Brain microvascular endothelial cell (primary cell): Measurements from ENCODE around the gene ZNF330.
"Not testable (repeated sequence)": the region's sequence is repeated elsewhere in the genome, so short reads cannot be mapped to it uniquely, and the experiment has no call there.

Experiments
- DNase-seq: peaks from one replicate; pipeline ENCODE4 v3.0.0-alpha.2; 2020
- H3K27ac ChIP-seq: fragments of 250-450 bp; sonication (Bioruptor Pico); 2 replicates; pipeline ENCODE4 v1.5.1; 2020; ENCODE audit warnings: mild to moderate bottlenecking, moderate library complexity
- H3K27me3 ChIP-seq: fragments of 250-450 bp; sonication (Bioruptor Pico); replicated peaks from 2 replicates; pipeline ENCODE4 v1.5.1; 2020; ENCODE audit warnings: mild to moderate bottlenecking
- H3K36me3 ChIP-seq: fragments of 250-450 bp; sonication (Bioruptor Pico); replicated peaks from 2 replicates; pipeline ENCODE4 v1.5.1; 2020; ENCODE audit warnings: mild to moderate bottlenecking
- H3K4me3 ChIP-seq: 2 replicates; pipeline ENCODE4 v1.5.1; 2011; ENCODE audit warnings: low read depth, mild to moderate bottlenecking, control low read depth, low read length, moderate library complexity
- in situ Hi-C: cut with HindIII; loops from 2 replicates; pipeline ENCODE4 v1.10.0; 2017; ENCODE audit warnings: low sequenced_read_pairs, low pct_ligation_motif_present
- TF ChIP-seq, protein P1 (sequence below): IDR thresholded peaks from 2 replicates; pipeline ENCODE4 v1.5.1; 2011; ENCODE audit warnings: low read depth, mild to moderate bottlenecking, moderate library complexity, low read length, control low read depth, inconsistent platforms; ENCODE audit errors: missing control alignments

Gene ZNF330

DNA sequence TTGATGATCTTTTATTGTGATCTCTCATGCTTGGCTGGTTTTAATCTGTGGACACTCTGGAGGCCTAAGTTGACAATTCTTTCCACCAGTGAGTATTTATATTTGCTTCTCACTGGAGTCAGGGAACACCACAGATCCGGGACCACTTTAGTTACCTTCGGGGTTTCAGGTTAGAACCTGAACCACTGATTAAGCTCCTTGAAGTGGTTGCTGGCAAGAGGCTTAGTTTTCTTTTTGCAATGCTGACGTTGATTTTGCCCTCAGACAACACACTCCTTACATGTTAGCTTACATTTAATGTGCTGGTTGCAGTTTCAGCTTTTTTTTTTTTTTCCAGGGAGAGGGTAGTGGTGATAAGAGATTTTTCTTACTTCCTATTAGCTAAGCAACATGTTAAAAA lies 10.5 kb upstream of the ZNF330 start:
- TF ChIP-seq, protein P1, sequence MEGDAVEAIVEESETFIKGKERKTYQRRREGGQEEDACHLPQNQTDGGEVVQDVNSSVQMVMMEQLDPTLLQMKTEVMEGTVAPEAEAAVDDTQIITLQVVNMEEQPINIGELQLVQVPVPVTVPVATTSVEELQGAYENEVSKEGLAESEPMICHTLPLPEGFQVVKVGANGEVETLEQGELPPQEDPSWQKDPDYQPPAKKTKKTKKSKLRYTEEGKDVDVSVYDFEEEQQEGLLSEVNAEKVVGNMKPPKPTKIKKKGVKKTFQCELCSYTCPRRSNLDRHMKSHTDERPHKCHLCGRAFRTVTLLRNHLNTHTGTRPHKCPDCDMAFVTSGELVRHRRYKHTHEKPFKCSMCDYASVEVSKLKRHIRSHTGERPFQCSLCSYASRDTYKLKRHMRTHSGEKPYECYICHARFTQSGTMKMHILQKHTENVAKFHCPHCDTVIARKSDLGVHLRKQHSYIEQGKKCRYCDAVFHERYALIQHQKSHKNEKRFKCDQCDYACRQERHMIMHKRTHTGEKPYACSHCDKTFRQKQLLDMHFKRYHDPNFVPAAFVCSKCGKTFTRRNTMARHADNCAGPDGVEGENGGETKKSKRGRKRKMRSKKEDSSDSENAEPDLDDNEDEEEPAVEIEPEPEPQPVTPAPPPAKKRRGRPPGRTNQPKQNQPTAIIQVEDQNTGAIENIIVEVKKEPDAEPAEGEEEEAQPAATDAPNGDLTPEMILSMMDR: no peak
- in situ Hi-C loops: no loop called here
- no peak for DNase-seq

DNA sequence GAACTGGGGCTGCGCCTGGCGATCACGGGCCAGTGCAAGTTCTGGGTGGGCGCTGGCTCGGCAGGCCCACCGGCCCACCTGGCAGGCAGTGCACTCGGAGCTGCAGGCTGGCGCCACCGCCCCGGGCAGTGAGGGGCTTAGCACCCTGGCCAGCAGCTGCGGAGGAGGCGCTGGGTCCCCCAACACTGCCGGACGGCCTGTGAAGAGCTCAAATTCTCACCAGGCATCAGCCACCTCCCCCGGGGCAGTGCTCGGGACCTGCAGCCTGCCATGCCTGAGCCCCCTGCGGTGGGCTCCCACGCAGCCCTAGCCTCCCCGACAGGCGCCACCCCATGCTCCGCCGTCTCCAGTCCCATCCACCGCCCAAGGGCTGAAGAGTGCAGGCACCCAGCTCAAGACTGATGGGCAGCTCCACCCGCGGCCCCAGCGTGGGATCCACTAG lies 7.1 kb upstream of the ZNF330 start:
- no peak overlapping the region for H3K4me3 ChIP-seq
- no peak for DNase-seq
- H3K36me3 ChIP-seq: no peaks in the 10 kb centered on the region
- H3K27ac ChIP-seq: no peak overlapping the region
- in situ Hi-C loops: no loop called here
- H3K27me3 ChIP-seq: no peaks in the 10 kb centered on the region
- TF ChIP-seq, protein P1: no peak

More for the DNA sequence above, 10.5 kb upstream of the ZNF330 start:
- no peak overlapping the region for H3K27ac ChIP-seq
- no peaks in the 10 kb centered on the region for H3K27me3 ChIP-seq
- H3K4me3 ChIP-seq: no peak overlapping the region
- no peaks in the 10 kb centered on the region for H3K36me3 ChIP-seq

DNA sequence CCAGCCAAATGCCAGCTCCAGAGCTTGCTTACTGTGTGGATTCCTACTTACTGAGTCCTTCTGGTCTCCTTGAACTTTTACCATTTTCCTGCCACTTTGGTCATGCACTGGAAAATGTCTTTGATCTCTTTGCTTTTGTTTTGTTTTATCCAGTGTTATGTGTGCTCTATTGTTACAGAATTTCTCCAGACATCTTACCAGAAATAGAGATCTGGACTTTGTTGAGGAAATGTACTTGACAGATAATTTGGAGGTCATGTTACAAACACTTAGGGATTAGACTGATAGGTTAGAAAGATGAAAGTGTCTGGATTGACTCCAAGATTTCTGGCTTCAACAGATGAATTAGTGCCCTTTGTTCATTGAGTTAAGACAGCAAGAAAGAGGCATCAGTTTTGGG lies 5.7 kb upstream of the ZNF330 start:
- TF ChIP-seq, protein P1: no peak
- Histone ChIP-seq H3K27me3 (no peaks in the 10 kb centered on the region), H3K36me3 (no peaks in the 10 kb centered on the region), H3K27ac (no peak overlapping the region), H3K4me3 (no peak overlapping the region)
- no peak for DNase-seq
- in situ Hi-C loops: no loop called here

DNA sequence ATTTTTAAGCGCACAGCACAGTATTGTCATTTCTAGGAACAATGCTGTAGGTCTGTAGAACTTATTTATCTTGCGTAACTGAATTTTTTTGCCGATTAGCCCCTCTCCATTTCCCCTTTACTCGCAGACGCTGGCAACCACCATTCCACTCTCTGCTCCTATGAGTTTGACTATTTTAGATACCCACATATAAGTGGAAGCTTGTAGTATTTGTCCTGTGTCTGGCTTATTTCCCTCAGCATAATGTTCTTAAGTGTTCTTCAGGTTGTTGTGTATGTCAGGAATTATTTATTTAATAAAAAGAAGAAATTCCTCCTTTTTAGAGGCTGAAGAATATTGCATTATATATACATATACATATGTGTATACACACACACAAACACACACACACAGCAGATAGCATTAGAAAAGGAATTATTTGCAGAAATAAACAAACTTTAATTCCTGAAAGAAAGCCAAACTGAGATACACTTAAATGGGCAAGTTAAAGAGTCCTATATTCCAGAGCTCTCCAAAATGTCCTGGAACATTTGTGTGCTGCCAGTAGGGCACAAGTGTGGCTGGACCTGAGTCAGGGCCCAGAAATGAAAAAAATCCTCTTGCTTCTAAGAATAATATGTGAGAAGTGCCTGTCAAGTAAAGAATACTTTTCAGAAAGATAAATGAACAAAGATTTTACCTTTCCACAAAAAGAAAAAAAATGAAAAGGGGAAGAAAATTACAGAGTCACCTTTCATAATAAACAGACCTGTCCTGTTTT lies 4.5 kb upstream of the ZNF330 start:
- DNase-seq: no peak
- H3K4me3 ChIP-seq: no peak overlapping the region
- in situ Hi-C loops: no loop called here
- no peaks in the 10 kb centered on the region for H3K27me3 ChIP-seq
- TF ChIP-seq, protein P1: no peak
- H3K36me3 ChIP-seq: no peaks in the 10 kb centered on the region
- no peak overlapping the region for H3K27ac ChIP-seq

DNA sequence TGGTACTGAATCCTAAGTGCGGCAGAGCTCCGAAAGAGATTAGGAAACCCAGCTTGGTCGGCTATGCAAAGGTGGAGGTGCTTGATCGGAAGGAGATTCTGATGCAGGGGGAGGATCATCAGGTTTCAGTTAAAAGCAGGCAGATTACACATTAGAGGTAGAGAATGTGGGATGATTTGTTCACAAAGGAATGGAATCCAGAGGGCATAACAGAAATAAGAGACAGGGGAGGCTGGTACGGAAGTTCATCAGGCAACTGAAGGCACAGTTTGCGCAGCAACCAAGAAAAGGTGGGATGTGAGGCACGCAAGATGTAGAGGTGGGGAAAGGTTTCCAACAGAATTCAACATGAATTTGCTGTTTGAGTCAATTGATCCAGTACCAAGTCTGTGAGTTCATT lies 424 bp upstream of the ZNF330 start:
- TF ChIP-seq, protein P1: no peak
- in situ Hi-C loops: no loop called here
- no peak for DNase-seq
- no peaks in the 10 kb centered on the region for H3K36me3 ChIP-seq
- H3K27me3 ChIP-seq: no peaks in the 10 kb centered on the region
- H3K27ac ChIP-seq: no peak overlapping the region
- H3K4me3 ChIP-seq: peak overlapping the region; percentile 88

DNA sequence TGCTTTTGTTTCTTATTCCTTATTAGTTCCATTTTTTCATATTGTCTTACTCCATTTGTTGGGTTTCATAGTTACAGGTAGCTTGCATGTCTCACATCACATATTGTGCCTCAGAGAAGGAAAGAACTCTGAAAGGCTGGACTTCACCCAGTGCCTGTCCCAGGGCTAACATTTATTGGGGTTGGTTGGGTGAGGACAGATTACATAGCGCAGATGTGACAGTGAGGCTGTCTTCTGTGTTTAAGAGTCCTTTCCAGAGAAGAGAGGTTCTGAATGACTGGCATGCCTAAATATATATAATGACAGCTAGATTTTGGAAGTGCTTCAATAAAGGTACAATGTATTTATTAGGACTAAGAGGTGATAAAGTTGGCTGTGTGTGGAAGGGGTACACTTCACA lies 2.7 kb downstream of the ZNF330 start:
- no peaks in the 10 kb centered on the region for H3K27me3 ChIP-seq
- DNase-seq: no peak
- in situ Hi-C loops: no loop called here
- H3K27ac ChIP-seq: no peak overlapping the region
- no peak overlapping the region for H3K4me3 ChIP-seq
- H3K36me3 ChIP-seq: peaks cover 10% of the 10 kb centered on the region
- TF ChIP-seq, protein P1: no peak

DNA sequence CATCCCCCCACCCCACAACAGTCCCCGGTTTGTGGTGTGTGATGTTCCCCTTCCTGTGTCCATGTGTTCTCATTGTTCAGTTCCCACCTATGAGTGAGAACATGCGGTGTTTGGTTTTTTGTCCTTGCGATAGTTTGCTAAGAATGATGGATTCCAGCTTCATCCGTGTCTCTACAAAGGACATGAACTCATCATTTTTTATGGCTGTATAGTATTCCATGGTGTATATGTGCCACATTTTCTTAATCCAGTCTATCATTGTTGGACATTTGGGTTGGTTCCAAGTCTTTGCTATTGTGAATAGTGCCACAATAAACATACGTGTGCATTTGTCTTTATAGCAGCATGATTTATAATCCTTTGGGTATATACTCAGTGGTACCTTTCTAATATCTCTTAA lies 6.6 kb downstream of the ZNF330 start:
- H3K27ac ChIP-seq, H3K4me3 ChIP-seq, H3K27me3 ChIP-seq, DNase-seq, in situ Hi-C loops: not testable (repeated sequence)
- peaks cover 30% of the 10 kb centered on the region for H3K36me3 ChIP-seq
